Activated CD4-positive, CD25-positive, alpha-beta regulatory T cell treated with anti-CD3 and anti-CD28 coated beads, Interleukin-2, amount 50 U/mL, for 72 hours (primary cell): ENCODE results near the gene ENOX1.

Source experiments
- DNase-seq: peaks from one replicate; pipeline ENCODE4 v3.0.0; 2021

The ENOX1 gene

DNA sequence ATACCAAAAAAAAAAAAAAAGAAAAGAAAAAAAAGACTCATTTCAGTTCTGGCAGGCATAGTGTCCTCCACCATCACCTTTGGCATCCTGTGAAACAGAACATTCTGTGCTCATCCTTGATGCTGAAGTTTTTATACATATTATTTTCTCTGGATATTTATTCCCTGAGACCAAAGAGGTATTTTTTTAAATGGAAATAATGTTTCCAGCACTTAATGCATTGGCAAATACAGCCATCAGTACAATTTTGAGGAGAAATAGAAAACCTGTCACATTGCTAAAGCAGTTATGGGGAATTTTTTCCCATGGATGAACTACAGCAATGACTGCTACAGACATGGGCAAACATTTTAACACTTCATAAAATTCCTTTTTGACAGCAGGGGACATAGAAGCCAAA lies 451.0 kb downstream of the ENOX1 start:
- DNase-seq, result no peak

GRCh38 chr13:43333176-43333575 lies 453.6 kb downstream of the ENOX1 start:
- DNase-seq, result no peak

DNA sequence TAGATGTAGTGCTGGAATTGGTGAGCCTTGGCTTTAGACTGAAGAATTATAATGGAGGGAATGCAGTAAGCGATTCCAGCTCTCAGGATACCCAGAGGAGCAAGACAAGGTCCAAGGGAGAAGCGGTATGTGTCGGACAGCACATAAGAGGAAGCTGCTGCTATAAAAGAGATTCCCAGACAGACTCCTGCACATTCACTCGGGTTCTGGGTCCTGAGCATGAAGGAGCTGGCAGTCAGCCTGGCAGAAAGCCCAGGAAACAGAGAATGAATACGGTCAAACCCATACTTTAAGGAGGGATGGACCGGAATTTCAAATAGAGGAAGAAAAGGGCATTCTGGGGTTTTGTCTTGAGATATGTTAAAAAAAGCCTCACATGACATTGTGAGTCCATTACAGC lies 455.1 kb downstream of the ENOX1 start:
- no peak for DNase-seq

- no peak for DNase-seq
These were observed 457.1 kb downstream of the ENOX1 start for GRCh38 chr13:43329702-43330101.

- no peak for DNase-seq
These were observed 457.9 kb downstream of the ENOX1 start for GRCh38 chr13:43328907-43329306.

DNA sequence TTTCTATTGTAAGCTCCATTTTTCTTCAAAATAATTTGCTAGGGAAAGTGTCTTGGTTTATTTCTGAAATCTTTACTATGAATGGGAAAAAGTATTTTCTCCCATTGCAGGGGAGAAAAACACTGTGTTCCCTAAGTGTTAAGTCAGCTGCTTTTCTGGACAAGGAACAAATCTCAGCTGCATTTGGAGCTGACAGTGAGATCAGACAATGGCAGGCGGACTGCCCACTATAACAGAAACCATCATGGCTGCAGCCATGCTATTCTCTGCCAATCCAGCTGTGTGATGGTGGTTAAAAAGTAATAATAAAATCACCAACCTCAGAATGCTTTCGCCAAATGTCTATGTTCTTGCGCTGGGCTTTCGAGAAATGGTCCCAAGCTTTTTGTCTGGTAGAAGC lies 460.7 kb downstream of the ENOX1 start:
- no peak for DNase-seq

DNA sequence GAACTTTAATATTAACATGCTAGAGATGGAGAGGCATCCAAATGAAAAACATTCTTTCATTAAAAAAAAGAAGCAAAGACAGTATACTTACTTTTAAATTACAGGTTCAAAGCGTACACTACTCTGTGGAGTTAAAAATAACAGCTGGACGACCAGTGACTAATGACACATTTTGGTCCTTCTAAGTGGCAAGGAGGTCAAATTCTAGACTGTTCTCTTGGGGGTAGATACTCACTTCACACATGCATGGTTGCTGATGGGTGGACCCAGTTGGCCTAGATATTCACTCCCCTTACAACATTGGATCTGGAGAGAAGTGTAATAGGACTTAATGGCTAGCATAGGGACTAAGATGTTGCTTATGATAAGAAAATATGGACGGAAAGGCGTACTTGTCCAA lies 461.1 kb downstream of the ENOX1 start:
- no peak for DNase-seq

GRCh38 chr13:43324129-43324528 lies 462.6 kb downstream of the ENOX1 start:
- DNase-seq, result no peak

DNA sequence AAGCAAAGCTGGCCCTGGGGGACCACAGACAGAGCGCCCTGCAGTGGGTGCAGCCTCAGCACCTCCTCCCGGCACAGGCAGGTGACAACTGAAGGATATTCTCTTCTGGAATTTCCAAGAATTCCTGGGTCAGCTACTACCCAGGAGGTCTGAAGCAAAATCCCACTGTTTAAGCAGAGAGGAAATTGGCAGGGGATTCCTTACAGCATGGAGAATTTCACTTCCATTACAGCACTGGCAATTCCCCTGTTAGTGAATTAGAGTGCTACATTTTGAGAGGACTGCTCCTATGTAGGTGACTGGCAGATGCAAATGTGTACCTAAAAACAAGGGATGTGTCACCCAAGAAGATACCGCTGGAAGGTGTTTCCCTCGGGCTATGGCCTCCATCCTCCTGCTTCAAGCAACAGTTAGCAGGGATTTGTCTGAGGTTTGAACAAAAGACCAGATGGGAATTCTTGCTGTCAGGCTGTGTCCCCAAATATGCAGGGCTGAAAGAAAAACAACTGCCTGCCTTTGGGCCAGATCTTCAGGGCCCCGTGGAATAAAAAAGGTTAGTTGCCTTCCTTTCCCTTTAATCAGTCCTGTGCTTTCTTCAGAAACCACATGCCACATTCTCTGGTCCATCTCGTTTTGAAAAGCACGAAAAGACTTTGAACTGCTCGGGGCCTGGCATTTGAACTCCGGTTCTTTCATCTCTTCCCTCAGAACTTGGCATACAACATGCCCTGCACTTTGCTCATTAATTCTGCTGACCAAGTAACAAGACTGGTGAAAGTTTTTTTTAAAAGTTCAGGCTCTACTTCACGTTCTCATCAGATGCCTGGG lies 466.9 kb downstream of the ENOX1 start:
- DNase-seq, result no peak

- DNase-seq, result no peak
These were observed 469.8 kb downstream of the ENOX1 start for GRCh38 chr13:43316946-43317353.

DNA sequence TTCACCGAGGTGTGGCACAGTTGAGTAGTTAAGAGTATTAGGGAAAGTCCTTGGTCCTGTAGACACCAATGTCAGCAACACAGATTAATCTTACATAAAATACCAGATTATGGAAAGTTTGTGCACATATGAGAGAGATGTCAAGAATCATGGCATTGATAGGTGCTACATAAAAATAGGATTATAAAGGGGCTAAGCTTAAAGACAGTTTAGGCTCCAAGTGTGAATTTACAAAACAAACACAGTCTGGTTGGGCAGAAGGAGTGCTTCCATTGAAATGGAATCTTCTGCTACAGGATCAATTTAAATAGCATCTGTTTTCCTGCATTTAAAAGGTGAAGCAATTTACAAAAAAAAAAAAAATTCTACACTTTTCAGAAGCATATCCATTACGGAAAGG lies 470.5 kb downstream of the ENOX1 start:
- DNase-seq, result no peak

DNA sequence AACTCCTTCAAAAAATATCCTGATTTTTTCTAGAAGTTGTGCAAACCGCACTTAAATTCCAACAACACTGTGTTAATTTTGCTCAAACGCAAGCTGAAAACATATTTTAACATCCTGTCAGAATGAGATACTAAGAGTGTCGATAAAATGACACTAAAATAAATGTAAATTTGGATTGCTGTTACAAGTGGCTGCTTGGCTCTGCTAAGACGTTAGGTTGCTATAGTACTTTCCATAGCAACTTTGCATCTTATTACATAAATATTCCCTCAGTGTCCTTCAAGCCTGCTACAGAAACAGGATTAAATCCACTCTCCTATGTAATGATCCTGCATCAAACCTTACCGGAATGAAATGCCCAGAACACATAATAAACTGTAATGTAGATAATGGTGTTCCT lies 471.2 kb downstream of the ENOX1 start:
- DNase-seq, result no peak

DNA sequence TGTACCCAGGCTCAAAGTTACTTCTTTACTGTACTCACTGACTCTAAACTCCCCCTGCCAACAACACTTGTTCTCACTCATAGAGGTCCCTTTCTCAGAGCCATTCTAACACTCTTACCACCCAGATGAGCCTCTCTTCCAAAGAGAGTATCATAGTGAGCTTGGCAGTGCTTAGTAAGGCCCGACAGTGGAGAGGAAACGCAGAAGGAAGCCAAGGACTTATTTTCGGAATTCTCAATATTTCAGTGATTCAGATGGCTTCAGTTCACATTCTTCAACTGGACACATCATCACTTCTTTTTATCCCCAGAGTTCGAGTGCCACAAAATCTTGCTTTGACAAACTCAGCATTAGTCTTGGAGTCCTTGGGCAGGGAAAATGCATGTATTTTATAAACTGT lies 477.5 kb downstream of the ENOX1 start:
- DNase-seq, result no peak

GRCh38 chr13:43307921-43308433 lies 478.8 kb downstream of the ENOX1 start:
- no peak for DNase-seq

GRCh38 chr13:43307221-43307920 lies 479.4 kb downstream of the ENOX1 start:
- no peak for DNase-seq

- DNase-seq, result no peak
These were observed 480.4 kb downstream of the ENOX1 start for GRCh38 chr13:43306372-43306771.

DNA sequence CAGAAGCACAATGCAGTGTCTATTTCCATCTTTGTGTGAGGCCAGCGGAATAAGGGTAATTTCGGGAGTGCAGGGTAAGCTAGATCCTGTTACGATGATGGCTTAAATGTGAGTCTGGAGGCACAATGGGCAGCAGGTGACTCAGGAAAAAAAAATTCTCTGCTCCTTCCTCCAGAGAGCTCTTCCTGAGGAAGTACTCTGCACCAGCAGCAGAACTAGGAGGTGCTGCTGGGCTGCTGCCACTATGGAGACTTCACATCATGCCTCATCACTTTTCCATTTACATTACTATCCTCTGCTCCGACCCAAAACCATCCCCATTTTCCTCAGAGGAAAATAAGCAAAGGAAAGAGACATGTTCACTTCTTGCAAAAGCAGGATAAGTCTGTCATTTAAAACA lies 481.4 kb downstream of the ENOX1 start:
- DNase-seq, result no peak

GRCh38 chr13:43304945-43305344 lies 481.8 kb downstream of the ENOX1 start:
- no peak for DNase-seq

GRCh38 chr13:43304449-43304848 lies 482.3 kb downstream of the ENOX1 start:
- no peak for DNase-seq

- no peak for DNase-seq
These were observed 483.6 kb downstream of the ENOX1 start for GRCh38 chr13:43303033-43303729.

DNA sequence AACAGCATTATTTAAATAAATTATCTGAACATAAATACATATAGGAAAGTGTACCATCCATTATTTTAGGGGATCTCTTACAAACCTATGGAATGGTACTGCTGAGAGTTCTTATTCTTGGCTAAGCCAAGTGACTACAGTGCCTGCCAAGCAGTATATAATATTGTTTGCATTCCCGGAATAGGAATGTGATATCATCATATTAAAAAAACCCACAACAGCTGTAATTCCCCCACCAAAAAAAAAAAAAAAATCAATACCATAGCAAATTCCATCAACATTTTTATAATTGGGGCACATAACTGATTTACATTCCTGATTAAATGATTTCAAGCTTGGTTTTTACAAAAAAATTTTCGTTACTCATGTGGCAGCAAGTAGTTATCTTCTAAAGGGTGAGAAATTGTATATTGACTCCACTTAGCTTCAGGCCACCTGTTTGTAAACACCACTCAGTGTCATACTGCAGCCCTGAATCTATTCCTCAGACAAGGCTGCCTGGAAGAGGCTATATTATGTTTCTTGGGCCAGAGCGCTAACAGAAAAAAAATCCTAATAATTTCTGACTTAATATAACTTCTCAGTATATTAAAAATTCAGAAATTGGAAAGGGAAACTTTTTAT lies 485.3 kb downstream of the ENOX1 start:
- no peak for DNase-seq

GRCh38 chr13:43300865-43301264 lies 485.9 kb downstream of the ENOX1 start:
- no peak for DNase-seq

DNA sequence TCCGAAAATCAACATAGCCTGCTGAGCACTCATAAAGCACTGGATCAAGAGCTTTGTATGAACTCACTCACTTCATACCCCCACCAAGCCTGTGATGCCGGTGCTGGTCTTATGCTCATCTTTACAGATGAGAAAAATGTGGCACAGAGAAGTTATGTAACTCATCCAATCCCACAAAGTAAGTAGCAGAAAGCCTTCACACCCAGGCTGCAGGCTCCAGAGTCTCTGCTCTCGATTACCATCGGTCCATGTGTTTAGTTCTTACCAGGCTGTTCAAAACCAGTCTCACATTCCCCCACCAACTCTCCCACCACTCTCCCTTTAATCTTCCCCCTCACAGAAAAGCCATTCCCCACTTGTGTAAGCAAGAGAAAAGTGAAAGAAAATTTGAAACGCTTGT lies 487.4 kb downstream of the ENOX1 start:
- no peak for DNase-seq
